GM19035 (cell line): ENCODE results near the gene RNF166.
"Not testable (repeated sequence)": the region's sequence is repeated elsewhere in the genome, so short reads cannot be mapped to it uniquely, and the experiment has no call there.

Experiments used
- ATAC-seq: cut with Tn5 transposase; IDR thresholded peaks from one replicate; pipeline ENCODE4 v1.9.1; 2021; ENCODE audit not compliant: unreplicated experiment

The RNF166 gene

GRCh38 chr16:88678224-88678979 lies 27.8 kb downstream of the RNF166 start:
- ATAC-seq: no peak

- ATAC-seq: no peak
These were observed 28.5 kb downstream of the RNF166 start for GRCh38 chr16:88677721-88678120.

GRCh38 chr16:88676502-88677242 lies 29.5 kb downstream of the RNF166 start:
- no peak for ATAC-seq

- no peak for ATAC-seq
These were observed 32.4 kb downstream of the RNF166 start for GRCh38 chr16:88673716-88674379.

- no peak for ATAC-seq
These were observed 33.4 kb downstream of the RNF166 start for GRCh38 chr16:88672776-88673175.

- no peak for ATAC-seq
These were observed 34.4 kb downstream of the RNF166 start for GRCh38 chr16:88671806-88672205.

- ATAC-seq: no peak
These were observed 36.2 kb downstream of the RNF166 start for GRCh38 chr16:88669980-88670379.

- not testable (repeated sequence) for ATAC-seq
These were observed 36.7 kb downstream of the RNF166 start for GRCh38 chr16:88669493-88669892.

GRCh38 chr16:88667461-88667860 lies 38.7 kb downstream of the RNF166 start:
- ATAC-seq: no peak

- ATAC-seq: no peak
These were observed 40.6 kb downstream of the RNF166 start for GRCh38 chr16:88665570-88665969.

GRCh38 chr16:88665148-88665547 lies 41.1 kb downstream of the RNF166 start:
- ATAC-seq: no peak

- peak; percentile 88 for ATAC-seq
These were observed 43.2 kb downstream of the RNF166 start, which contains the start of gene MVD for GRCh38 chr16:88662843-88663606. Gene MVD, minus strand, starts transcription at chr16:88663091. Its CDS starts 11 bp downstream, at chr16:88663080.

- no peak for ATAC-seq
These were observed 43.9 kb downstream of the RNF166 start for GRCh38 chr16:88662222-88662842.

- no peak for ATAC-seq
These were observed 44.7 kb downstream of the RNF166 start for GRCh38 chr16:88661468-88661867.

- ATAC-seq: no peak
These were observed 47.0 kb downstream of the RNF166 start for GRCh38 chr16:88659160-88659559.

- ATAC-seq: no peak
These were observed 47.5 kb downstream of the RNF166 start for GRCh38 chr16:88658714-88659113.

GRCh38 chr16:88657371-88657770 lies 48.8 kb downstream of the RNF166 start:
- ATAC-seq: no peak

- ATAC-seq: no peak
These were observed 49.8 kb downstream of the RNF166 start for GRCh38 chr16:88656291-88656980.

- ATAC-seq: no peak
These were observed 50.4 kb downstream of the RNF166 start for GRCh38 chr16:88655733-88656281.
